Measurements from ENCODE around the gene HEXB.
A peak's percentile ranks its signal among the peaks of the same experiment; 100 is the strongest.

DNA sequence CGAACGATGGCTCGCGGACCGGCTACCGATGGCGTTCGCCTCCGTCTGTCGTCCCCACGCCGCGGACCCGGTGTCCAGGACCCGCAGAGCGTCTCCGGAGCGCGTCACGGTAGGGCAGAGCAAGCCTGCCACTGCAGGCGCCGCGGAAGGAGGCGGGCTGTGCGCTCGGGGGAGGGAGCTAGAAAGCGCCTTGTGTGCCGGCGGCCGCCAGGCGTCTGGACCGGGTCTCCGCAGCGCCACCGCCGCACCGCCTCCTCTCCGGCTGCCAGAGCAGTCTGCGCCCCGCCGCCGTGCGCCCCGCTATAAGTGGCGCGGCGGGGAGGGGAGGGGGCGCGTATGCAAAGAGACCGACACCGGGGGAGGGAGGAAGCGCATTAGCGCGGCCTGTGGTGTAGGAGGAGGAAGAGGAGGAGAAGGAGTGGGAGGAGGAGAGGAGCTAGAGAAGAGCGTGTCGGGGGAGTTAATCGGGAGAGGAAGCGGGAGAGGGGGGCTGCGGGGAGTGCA, 44.5 kb upstream of the HEXB start, which contains the start of gene ENC1:
- TF ChIP-seq, protein P1, sequence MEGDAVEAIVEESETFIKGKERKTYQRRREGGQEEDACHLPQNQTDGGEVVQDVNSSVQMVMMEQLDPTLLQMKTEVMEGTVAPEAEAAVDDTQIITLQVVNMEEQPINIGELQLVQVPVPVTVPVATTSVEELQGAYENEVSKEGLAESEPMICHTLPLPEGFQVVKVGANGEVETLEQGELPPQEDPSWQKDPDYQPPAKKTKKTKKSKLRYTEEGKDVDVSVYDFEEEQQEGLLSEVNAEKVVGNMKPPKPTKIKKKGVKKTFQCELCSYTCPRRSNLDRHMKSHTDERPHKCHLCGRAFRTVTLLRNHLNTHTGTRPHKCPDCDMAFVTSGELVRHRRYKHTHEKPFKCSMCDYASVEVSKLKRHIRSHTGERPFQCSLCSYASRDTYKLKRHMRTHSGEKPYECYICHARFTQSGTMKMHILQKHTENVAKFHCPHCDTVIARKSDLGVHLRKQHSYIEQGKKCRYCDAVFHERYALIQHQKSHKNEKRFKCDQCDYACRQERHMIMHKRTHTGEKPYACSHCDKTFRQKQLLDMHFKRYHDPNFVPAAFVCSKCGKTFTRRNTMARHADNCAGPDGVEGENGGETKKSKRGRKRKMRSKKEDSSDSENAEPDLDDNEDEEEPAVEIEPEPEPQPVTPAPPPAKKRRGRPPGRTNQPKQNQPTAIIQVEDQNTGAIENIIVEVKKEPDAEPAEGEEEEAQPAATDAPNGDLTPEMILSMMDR (IDR thresholded peaks at IDR 0.05; ENCODE audit: borderline replicate concordance, extremely low read depth, low read length, poor library complexity, severe bottlenecking), result peak; percentile 53
- no peak for TF ChIP-seq EZH2 (IDR thresholded peaks at IDR 0.05; ENCODE audit: borderline replicate concordance, low read depth, low read length, severe bottlenecking)

Measured in DND-41 (cell line).